Stimulated activated effector memory CD8-positive, alpha-beta T cell treated with anti-CD3 and anti-CD28 coated beads, Interleukin-12 subunit alpha, Interleukin-12 subunit beta, amount 100 ng/mL, for 72 hours (primary cell): ENCODE measurements around the gene OSBPL10.
A peak's percentile ranks its signal among the peaks of the same experiment; 100 is the strongest.
"Not testable (repeated sequence)": the region's sequence is repeated elsewhere in the genome, so short reads cannot be mapped to it uniquely, and the experiment has no call there.

Source experiments
- ATAC-seq: fragments of 150-1000 bp; cut with Tn5 transposase; 2 replicates; pipeline ENCODE4 v1.10.0; 2021
- DNase-seq, 2 donors: peaks; one replicate each; pipeline ENCODE4 v3.0.0; 2021 to 2022; ENCODE audit warnings: low spot score in 2 of 2
- H3K27ac Mint-ChIP-seq: one replicate; pipeline ENCODE4 v1.8.0; 2022; ENCODE audit warnings: mild to moderate bottlenecking, mixed read lengths
- H3K36me3 Mint-ChIP-seq: one replicate; pipeline ENCODE4 v1.8.0; 2022; ENCODE audit warnings: mild to moderate bottlenecking, mixed read lengths
- H3K4me1 Mint-ChIP-seq: one replicate; pipeline ENCODE4 v1.8.0; 2022; ENCODE audit warnings: mixed read lengths
- H3K4me3 Mint-ChIP-seq: one replicate; pipeline ENCODE4 v1.8.0; 2022; ENCODE audit warnings: mild to moderate bottlenecking, mixed read lengths
- H3K9me3 Mint-ChIP-seq: one replicate; pipeline ENCODE4 v1.8.0; 2022; ENCODE audit warnings: mixed read lengths

OSBPL10 gene

DNA sequence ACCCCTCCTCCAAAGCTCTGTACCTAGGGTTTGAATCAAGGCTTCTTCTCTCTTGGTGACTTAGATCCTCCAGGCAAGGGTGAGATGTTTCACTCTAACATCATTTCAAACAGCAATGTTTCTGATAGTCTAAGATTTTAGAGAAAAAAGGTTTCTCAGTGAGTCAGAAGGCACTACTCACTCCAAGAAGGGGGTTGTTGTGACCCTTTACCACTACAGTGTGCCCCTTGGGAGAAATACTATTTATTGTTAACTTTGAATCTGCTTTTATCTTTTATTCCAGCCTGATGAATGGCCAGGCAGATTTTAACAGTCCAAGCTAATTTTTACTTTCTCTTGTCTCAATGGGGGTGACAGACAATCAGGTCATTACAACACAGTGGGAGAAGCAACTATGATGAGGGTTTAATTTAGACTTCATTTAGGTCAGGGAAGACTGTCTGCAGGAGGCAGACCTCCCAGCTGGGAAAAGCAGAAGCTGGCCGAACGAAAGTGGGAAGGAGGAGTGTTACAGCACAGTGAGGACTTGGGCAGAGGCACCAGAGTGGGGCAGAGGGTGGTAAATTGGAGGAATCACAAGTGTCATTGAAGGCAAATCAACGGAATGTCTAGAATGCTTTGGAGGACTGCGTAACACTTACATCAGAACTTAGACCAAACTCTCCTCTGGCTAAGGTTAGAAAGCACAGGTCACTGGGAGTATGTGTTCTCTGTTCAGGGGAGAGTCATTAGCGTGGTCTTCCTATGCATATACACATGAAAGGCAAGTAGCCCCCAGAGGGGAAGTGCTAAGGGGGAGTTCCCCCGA lies 21.7 kb upstream of the OSBPL10 start:
- Mint-ChIP-seq H3K4me3 (no peak overlapping the region), H3K27ac (no peak overlapping the region), H3K9me3 (no peaks in the 10 kb centered on the region), H3K4me1 (peaks cover 6% of the 10 kb centered on the region), H3K36me3 (no peaks in the 10 kb centered on the region)
- no peak for DNase-seq
- peak; percentile 87 for ATAC-seq

DNA sequence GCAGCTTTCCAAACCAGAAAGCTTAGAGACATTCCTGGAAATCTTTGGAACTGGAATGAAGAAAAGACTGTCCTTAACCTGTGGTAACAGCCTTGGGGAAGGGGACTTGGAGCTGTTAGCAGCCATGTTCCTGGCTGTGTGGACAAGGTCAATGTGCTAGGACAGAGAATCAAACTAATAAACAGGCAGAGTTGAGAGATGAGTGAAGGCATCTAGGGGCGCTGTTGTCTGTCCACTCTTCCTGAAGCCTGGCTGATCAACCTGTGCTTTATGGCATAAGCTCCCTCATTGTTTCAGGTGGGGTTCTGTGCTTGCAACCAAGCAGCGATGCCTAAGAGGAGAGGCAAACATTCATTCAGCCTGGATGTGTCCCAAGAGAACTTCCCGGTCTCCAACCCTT lies 19.8 kb upstream of the OSBPL10 start:
- Mint-ChIP-seq H3K9me3 (no peaks in the 10 kb centered on the region), H3K36me3 (no peaks in the 10 kb centered on the region), H3K27ac (no peak overlapping the region), H3K4me3 (no peak overlapping the region), H3K4me1 (peaks cover 12% of the 10 kb centered on the region)
- DNase-seq (no peak), ATAC-seq (no peak)

DNA sequence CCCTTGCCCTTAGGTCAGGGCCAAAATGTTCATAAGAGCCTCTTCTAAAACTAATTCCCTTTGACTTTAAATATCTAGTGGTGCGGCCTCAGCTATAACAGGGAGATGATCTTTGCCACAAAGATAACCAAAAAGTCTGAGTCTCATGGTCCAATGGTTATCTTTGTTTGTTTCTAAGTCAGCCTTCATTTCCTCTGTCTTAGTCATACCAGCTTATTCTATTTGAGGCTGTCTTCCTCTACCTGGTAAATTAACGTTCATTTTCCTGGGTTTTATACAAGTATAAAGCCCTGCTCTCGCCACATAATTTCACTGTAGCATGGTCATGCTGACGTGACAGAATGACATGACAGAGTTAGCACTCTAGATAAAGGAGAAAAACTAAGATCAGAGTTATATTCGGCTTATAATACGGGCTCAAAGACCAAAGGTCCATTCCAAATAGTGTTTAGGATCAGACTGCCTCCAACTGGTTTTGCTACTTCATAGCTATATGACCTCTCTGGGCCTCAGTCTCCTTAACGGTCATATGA lies 18.9 kb upstream of the OSBPL10 start:
- Mint-ChIP-seq H3K9me3 (no peaks in the 10 kb centered on the region), H3K36me3 (no peaks in the 10 kb centered on the region), H3K4me3 (no peak overlapping the region), H3K27ac (no peak overlapping the region), H3K4me1 (peaks cover 15% of the 10 kb centered on the region)
- peak; percentile 59 for ATAC-seq
- no peak for DNase-seq

DNA sequence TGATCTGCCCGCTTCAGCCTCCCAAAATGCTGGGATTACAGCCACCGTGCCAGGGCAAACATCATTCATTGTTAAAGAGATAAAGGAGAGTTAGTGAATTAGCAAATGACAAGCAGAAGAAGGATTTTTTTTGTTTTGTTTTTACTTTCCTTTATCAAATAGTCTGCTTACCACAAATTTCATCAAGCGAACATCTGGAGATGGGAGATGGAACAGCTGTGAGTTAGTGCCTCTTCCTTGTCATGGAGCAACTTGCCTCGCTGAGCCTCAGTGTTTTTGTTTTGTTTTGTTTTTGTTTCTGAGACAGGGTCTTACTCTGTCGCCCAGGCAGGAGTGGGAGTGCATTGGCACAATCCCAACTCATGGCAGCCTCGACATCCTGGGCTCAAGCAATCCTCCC lies 16.4 kb upstream of the OSBPL10 start:
- H3K36me3 Mint-ChIP-seq = no peaks in the 10 kb centered on the region
- peaks cover 9% of the 10 kb centered on the region for H3K4me1 Mint-ChIP-seq

DNA sequence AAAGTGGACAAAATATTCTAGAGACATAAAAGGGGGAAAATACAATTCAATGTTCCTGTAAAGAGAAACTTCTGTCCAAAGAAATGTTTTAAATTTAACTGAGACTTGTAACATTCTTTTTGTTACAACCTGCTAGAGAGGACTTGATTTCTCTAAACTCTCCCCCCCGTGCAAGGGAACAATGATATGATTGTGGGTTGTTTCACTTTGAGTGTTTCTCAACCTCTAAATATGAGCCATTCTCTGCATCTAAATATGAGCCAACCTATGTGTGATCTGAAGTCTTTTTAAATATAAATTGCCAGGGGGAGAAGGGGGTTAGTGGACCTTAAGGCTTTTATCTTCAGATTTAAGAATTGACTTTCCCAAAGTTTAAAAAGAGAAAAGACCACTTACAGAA lies 15.1 kb upstream of the OSBPL10 start:
- ATAC-seq (peak; percentile 88), DNase-seq (no peak)
- Mint-ChIP-seq H3K36me3 (no peaks in the 10 kb centered on the region), H3K27ac (no peak overlapping the region), H3K9me3 (peaks cover 2% of the 10 kb centered on the region), H3K4me1 (peaks cover 9% of the 10 kb centered on the region), H3K4me3 (no peak overlapping the region)

More for the DNA sequence above, 16.4 kb upstream of the OSBPL10 start:
- Mint-ChIP-seq H3K9me3 (peaks cover 2% of the 10 kb centered on the region), H3K4me3 (no peak overlapping the region), H3K27ac (no peak overlapping the region)
- ATAC-seq (no peak), DNase-seq (no peak)

DNA sequence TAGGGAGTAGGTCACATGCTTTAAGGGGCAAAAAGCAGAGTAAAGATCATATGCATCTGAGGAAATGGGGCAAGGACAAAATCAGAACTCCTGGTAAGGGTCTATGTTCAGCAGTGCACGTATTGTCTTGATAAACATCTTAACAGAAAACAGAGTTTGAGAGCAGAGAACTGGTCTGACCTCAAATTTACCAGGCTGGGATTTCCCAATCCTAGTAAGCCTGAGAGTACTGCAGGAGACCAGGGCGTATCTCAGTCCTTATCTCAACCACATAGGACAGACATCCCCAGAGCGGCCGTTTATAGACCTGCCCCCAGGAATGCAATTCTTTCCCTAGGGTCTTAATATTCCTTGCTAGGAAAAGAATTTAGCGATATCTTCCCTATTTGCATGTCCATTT lies 14.0 kb upstream of the OSBPL10 start:
- not testable (repeated sequence) for DNase-seq, H3K27ac Mint-ChIP-seq, H3K4me1 Mint-ChIP-seq, H3K36me3 Mint-ChIP-seq, H3K9me3 Mint-ChIP-seq, ATAC-seq, H3K4me3 Mint-ChIP-seq

DNA sequence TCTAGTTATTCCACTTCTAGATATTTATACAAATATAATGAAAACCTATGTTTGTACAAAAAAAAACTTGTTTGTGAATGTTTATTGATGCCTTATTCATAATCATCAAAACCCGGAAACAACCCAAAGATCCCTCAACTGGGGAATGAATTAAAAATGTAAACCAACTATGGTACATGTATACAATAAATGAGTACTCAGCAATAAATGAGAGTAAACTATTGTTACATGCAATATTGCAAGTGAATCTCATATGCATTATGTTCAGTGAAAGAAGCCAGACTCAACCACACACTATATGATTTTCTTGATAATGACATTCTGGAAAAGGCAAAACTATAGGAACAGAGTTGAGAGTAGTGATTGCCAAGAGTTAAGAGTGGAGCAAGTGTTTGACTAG lies 12.8 kb upstream of the OSBPL10 start:
- ATAC-seq = no peak
- Mint-ChIP-seq H3K4me1 (peaks cover 9% of the 10 kb centered on the region), H3K27ac (no peak overlapping the region), H3K36me3 (no peaks in the 10 kb centered on the region), H3K4me3 (no peak overlapping the region), H3K9me3 (peaks cover 2% of the 10 kb centered on the region)
- no peak for DNase-seq

DNA sequence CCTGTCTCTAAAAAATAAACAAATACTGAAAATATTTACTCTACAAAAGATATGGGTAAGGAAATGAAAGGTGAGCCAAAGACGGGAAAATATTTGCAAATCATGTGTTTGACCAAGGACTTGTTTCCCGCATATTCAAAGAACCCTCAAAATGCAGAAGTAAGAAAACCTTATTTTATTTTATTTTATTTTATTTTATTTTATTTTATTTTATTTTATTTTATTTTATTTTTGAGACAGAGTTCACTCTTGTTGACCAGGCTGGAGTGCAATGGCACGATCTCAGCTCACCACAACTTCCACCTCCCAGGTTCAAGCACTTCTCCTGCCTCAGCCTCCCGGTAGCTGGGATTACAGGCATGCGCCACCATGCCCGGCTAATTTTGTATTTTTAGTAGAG lies 11.9 kb upstream of the OSBPL10 start:
- not testable (repeated sequence) for H3K4me3 Mint-ChIP-seq, H3K9me3 Mint-ChIP-seq, ATAC-seq, H3K36me3 Mint-ChIP-seq, DNase-seq, H3K4me1 Mint-ChIP-seq, H3K27ac Mint-ChIP-seq

DNA sequence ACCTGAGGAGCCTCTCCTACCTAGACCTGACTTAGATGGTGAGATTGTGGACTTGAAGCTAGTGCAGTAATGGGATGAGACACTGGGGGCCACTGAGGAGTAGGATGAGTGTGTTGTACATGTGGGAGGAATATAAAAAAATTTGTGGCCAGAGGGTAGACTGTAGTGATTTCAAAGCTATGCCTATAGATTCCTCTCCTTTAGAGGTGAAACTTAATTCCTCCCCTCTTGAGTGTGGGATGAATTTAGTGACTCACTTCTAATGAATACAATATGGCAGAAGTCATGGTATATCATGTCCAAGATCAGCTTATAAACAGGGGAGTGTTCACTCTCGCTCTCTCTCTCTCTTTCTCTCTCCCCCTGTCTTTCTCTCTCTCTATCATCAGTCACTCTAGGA lies 7.2 kb upstream of the OSBPL10 start:
- no peak for DNase-seq
- Mint-ChIP-seq H3K9me3 (no peaks in the 10 kb centered on the region), H3K4me1 (no peaks in the 10 kb centered on the region), H3K4me3 (no peak overlapping the region), H3K27ac (no peak overlapping the region), H3K36me3 (no peaks in the 10 kb centered on the region)
- ATAC-seq = no peak

DNA sequence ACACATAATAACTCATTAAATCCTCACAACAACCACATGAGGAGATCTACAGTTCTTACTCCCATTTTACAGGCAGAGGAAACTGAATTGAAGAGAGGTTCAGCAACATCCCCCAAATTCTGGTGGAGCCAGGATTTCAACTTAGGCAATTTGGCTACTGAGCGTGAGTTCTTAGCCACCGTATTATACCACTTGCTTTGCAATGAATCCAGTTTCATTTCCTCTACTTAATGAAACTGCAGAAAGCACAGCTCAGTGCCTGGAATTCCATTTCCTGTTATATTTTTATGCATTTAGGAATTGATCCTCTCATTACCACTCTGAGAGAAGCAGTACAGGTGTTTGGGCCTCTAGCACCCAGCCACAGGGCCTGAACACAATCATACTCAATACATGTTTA lies 4.8 kb upstream of the OSBPL10 start:
- H3K4me1 Mint-ChIP-seq = peaks cover 9% of the 10 kb centered on the region
- H3K4me3 Mint-ChIP-seq = no peak overlapping the region
- no peaks in the 10 kb centered on the region for H3K9me3 Mint-ChIP-seq
- no peaks in the 10 kb centered on the region for H3K36me3 Mint-ChIP-seq
- no peak for DNase-seq
- no peak overlapping the region for H3K27ac Mint-ChIP-seq
- ATAC-seq = no peak

DNA sequence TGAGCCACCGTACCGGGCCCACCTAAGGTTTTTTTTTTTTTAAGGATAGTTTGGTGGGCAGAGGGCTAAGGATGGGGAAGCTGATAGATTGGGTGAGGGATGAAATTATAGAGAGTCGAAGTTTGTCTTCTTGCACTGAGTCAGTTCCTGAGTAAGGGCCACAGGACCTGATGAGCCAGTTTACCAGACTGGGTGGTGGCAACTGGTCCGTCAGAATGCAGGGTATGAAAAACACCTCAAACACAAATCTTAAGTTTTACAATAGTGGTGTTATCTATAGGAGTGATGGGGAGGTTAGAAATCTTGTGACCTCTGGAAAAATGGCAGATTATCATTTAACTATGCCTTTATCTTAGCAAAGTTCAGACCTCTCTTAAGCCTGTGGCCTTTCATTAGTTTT lies 3.3 kb upstream of the OSBPL10 start:
- ATAC-seq (no peak), DNase-seq (no peak)
- no peak overlapping the region for H3K4me3 Mint-ChIP-seq
- no peaks in the 10 kb centered on the region for H3K36me3 Mint-ChIP-seq
- no peak overlapping the region for H3K27ac Mint-ChIP-seq
- peaks cover 14% of the 10 kb centered on the region for H3K4me1 Mint-ChIP-seq
- no peaks in the 10 kb centered on the region for H3K9me3 Mint-ChIP-seq

DNA sequence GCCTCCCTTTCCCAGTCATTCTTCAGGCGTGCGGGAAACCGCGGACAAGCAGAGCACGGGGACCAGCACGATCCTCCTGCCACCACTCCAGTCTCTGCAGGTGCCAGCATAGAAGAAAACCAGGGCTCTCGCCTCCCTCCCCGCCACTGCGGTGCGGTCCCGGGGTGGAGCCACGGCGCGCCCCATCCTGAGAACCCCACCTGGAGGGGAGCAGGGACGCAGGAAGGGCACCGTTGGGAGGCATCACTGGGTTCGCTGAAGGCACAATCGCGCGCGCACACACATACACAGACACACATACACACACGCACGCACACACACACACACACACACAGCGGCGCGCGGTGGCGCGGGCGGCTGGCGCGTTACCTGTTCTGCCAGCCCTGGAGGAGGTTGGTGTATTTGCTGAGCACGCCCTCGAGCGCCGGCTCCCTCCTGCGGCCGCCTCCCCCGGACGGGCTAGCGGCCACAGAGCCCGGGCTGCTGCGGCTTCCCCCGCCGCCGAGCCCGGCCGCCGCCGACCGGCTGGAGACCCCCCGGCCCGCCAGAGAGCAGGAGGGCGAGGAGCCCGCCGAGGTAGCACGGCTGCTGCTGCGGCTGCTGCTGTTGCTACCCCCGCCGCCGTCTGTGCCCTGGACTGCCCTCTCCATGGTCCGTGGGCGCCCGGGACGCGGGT lies 394 bp downstream of the OSBPL10 start:
- H3K27ac Mint-ChIP-seq = no peak overlapping the region
- peak; percentile 13 to 53 for DNase-seq

DNA sequence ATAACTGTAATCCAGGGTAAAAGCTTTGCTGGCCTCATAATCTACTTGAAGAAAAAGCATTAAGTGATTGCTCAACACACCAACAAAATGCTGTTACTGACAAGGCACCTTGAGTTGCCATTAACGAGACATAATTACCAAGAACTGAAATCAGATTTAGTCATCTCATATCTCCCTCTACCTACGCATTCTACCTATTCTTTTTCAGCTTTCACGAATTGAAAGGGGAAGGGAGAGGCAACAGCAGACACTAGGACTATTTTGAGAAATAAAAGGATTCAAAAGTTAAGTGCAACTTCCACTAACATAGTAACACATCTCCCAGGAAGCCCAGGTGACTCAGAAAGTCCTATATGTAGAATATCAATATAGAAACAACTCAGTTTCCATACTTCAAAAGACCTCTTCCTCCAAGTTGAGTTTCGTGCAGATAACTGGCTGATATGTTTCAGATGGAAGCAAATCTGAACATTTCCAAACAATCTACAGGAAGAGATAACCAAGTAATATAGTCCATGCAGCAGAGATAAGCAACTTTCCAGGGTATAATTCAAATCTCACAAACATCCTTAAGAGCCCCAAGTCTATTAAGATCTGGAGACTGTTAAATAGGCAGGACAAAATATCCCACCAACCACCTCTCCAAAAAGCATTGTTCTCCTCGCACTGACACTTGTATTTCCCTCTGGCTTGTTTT lies 1.9 kb downstream of the OSBPL10 start:
- DNase-seq = no peak
- no peaks in the 10 kb centered on the region for H3K36me3 Mint-ChIP-seq
- H3K9me3 Mint-ChIP-seq = no peaks in the 10 kb centered on the region
- H3K27ac Mint-ChIP-seq = peak overlapping the region; percentile 30
- peak; percentile 70 for ATAC-seq
- H3K4me1 Mint-ChIP-seq = peaks cover 24% of the 10 kb centered on the region
- peak overlapping the region; percentile 79 for H3K4me3 Mint-ChIP-seq

More for the DNA sequence above, 394 bp downstream of the OSBPL10 start:
- peak; percentile 60 for ATAC-seq
- Mint-ChIP-seq H3K4me1 (peaks cover 24% of the 10 kb centered on the region), H3K4me3 (peak overlapping the region; percentile 79), H3K9me3 (no peaks in the 10 kb centered on the region), H3K36me3 (no peaks in the 10 kb centered on the region)

DNA sequence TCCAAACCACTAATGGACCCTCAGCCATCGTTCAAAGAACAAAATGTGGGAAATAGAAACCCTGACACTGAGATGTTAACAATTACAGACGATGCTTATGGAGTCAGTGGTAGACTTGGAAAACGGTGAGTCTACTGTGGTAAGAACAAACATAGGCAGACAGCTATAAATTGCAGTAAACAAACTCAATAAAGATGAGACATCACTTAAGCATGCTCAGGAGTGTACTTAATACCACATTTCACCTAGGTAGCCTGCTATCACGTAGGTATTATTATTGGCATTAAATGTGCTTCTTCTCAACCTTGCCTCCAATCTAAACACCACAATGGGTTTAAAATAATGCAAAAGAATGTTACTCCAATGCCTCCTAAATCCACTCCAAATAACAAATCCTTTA lies 2.5 kb downstream of the OSBPL10 start:
- peaks cover 24% of the 10 kb centered on the region for H3K4me1 Mint-ChIP-seq
- no peak for ATAC-seq
- H3K9me3 Mint-ChIP-seq = no peaks in the 10 kb centered on the region
- H3K27ac Mint-ChIP-seq = no peak overlapping the region
- DNase-seq = no peak
- no peaks in the 10 kb centered on the region for H3K36me3 Mint-ChIP-seq
- peak overlapping the region; percentile 79 for H3K4me3 Mint-ChIP-seq

DNA sequence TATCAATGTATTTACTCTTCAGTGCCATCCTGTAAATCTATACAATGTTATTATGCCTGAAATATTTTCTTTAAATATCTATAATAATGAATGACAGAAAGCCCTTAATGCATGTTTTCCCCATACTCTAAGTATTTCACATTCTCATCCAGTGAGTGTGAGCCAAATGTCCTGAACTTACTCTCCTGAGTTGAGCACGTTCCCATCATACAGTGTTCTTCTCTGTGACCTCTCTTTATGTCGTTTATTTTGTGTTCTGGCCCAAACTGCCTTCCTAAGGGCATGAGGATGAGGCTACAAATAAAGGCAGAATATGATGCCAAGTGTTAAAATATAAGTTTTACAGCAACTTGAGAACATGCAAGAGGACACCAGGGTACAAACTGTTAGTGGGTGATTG lies 3.3 kb downstream of the OSBPL10 start:
- H3K9me3 Mint-ChIP-seq = no peaks in the 10 kb centered on the region
- no peaks in the 10 kb centered on the region for H3K36me3 Mint-ChIP-seq
- no peak for DNase-seq
- ATAC-seq = no peak
- no peak overlapping the region for H3K27ac Mint-ChIP-seq
- peaks cover 24% of the 10 kb centered on the region for H3K4me1 Mint-ChIP-seq
- no peak overlapping the region for H3K4me3 Mint-ChIP-seq
